Neutrophil (primary cell): Measurements from ENCODE around the gene MRPL21.
A peak's percentile ranks its signal among the peaks of the same experiment; 100 is the strongest.

ENCODE experiments used
- H3K27ac ChIP-seq: fragments of 200-600 bp; sonication (generic); 2 replicates; pipeline ENCODE4 v1.5.1; 2016; ENCODE audit warnings: mild to moderate bottlenecking, moderate library complexity
- H3K27me3 ChIP-seq: fragments of 200-600 bp; sonication (generic); 2 replicates; pipeline ENCODE4 v1.6.0; 2016; ENCODE audit warnings: mild to moderate bottlenecking
- H3K36me3 ChIP-seq: fragments of 200-600 bp; sonication (generic); 2 replicates; pipeline ENCODE4 v1.5.1; 2017
- H3K4me1 ChIP-seq, 2 experiments: fragments of 200-600 bp in 1 of 2; sonication (generic) in 1 of 2; 1 replicate in 1 of 2; 2 replicates in 1 of 2; pipeline versions ENCODE4 v1.5.1 to v1.6.1; 2013 to 2016; ENCODE audit warnings: low read depth in 1 of 2, low read length in 1 of 2, mild to moderate bottlenecking in 1 of 2, moderate library complexity in 1 of 2; ENCODE audit not compliant: control insufficient read depth in 1 of 2, insufficient read depth in 1 of 2
- H3K4me3 ChIP-seq, 2 experiments: fragments of 200-600 bp in 1 of 2; sonication (generic) in 1 of 2; 1 replicate in 1 of 2; 2 replicates in 1 of 2; pipeline ENCODE4 v1.5.1; 2013 to 2016; ENCODE audit warnings: low read depth in 1 of 2, low read length in 1 of 2, mild to moderate bottlenecking in 1 of 2, moderate library complexity in 1 of 2
- H3K9me3 ChIP-seq: fragments of 200-600 bp; sonication (generic); 2 replicates; pipeline ENCODE4 v1.5.1; 2016
- TF ChIP-seq, protein P1 (sequence below): fragments of 200-600 bp; sonication (generic); IDR thresholded peaks from 2 replicates; pipeline ENCODE4 v1.5.1; 2016; ENCODE audit warnings: antibody characterized with exemption

Gene MRPL21

DNA sequence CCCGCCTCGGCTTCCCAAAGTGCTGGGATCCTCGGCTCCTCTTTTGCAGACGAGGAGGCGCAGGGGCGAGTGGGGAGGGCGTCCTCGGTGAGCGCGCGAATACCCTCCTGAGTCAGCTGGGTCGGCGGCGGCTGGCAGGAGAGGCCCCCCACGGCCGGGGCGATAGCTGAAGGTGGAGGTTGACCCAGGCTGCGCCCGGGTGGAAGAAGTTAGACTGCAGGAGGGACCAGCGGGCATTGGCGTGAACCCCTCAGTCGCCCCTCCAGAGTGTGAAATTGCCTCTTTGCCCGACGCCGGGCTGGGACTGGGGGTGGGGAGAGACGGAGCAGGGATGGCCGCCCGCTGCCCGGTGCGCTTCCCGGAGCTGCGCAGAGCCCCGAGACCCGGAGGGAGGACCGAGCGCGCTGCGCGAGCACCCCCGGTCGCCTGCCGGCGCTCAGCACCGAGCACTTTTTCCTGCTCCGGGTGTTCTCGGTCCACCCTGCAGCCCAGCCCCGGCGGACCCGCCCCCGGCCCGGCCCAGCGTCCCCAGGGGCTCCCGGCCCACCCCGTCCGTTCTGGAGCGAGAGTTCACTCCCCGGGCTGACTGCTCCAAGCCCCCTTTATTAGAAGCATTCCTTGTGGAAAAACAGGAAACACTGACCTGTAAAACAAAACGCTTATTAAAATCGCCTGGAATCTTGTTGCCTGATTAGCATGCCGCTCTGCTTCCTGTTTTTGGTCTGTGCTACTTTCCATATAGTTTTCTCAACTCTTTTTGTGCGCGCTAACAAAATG lies 48.2 kb downstream of the MRPL21 start:
- peak overlapping the region; percentile 49 for H3K27ac ChIP-seq
- H3K4me1 ChIP-seq, result peaks cover 14 to 17% of the 10 kb centered on the region in 2 experiments
- H3K36me3 ChIP-seq, result no peaks in the 10 kb centered on the region
- no peaks in the 10 kb centered on the region for H3K9me3 ChIP-seq
- TF ChIP-seq, protein P1, sequence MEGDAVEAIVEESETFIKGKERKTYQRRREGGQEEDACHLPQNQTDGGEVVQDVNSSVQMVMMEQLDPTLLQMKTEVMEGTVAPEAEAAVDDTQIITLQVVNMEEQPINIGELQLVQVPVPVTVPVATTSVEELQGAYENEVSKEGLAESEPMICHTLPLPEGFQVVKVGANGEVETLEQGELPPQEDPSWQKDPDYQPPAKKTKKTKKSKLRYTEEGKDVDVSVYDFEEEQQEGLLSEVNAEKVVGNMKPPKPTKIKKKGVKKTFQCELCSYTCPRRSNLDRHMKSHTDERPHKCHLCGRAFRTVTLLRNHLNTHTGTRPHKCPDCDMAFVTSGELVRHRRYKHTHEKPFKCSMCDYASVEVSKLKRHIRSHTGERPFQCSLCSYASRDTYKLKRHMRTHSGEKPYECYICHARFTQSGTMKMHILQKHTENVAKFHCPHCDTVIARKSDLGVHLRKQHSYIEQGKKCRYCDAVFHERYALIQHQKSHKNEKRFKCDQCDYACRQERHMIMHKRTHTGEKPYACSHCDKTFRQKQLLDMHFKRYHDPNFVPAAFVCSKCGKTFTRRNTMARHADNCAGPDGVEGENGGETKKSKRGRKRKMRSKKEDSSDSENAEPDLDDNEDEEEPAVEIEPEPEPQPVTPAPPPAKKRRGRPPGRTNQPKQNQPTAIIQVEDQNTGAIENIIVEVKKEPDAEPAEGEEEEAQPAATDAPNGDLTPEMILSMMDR, result no peak
- H3K4me3 ChIP-seq, result peak overlapping the region; percentile 54 to 78
- H3K27me3 ChIP-seq, result peaks cover 31% of the 10 kb centered on the region

- Histone ChIP-seq H3K4me1 (peaks cover 14 to 17% of the 10 kb centered on the region in 2 experiments), H3K9me3 (no peaks in the 10 kb centered on the region), H3K36me3 (no peaks in the 10 kb centered on the region), H3K27me3 (peaks cover 31% of the 10 kb centered on the region), H3K4me3 (peak overlapping the region; percentile 54 to 78), H3K27ac (no peak overlapping the region)
- TF ChIP-seq, protein P1, result no peak
These were observed 49.2 kb downstream of the MRPL21 start for GRCh38 chr11:68854273-68854958.

DNA sequence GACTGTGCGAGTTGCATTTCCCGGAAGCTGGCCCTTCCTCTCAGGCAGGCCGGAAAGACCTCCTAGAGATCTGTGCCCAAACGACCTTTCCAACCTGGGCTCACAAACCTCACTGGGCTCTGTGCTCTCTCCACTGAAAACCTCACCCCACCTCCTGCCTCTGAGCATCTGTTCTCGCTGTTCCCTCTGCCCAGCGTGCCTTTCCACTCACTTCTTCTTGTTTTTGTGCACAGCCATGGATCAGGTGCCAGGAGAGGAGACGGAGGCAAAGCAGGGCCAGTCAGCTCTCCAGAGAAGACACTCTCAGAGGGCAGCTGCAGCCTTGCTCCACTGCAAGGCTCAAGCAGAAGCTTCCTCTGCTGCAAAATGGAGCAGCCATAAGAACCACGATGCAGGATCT lies 51.0 kb downstream of the MRPL21 start:
- Histone ChIP-seq H3K4me3 (no peak overlapping the region), H3K27me3 (peaks cover 31% of the 10 kb centered on the region), H3K9me3 (no peaks in the 10 kb centered on the region), H3K4me1 (peaks cover 14 to 17% of the 10 kb centered on the region in 2 experiments), H3K27ac (no peak overlapping the region), H3K36me3 (no peaks in the 10 kb centered on the region)
- TF ChIP-seq, protein P1, result no peak

DNA sequence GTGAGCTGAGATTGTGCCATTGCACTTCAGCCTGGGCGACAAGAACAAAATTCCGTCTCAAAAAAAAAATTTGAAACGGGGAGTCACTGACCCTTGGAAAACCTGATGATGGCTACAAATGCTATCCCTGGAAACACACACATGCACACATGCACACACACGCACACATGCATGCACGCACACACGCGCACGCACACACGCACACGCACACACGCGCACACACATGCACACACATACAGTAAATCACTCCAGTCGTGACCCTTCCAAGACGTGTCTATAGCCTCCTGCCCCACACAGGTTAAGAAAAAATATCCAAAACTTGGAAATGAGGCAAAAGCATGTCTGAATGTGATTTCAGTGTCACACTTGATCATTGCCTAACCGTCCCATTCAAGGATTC lies 55.2 kb downstream of the MRPL21 start:
- H3K9me3 ChIP-seq, result no peaks in the 10 kb centered on the region

DNA sequence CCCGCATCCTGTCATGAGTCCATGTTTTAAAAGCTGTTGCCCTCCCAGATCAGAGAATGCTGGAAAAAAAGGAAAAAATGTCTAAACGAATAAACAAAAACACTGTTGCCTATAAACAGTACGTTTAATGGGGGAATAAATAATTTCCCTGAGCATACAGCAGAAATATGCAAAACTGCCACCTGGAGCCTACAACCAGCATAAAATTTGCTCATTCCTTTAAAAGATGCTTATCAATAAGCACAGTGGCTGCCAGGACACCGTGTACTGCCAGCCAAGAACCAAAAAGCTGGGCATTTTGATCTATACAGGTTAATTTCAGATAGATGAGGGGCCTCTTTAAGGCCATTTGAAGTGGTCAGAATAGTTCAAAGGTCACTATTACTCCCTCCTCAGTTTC lies 56.2 kb downstream of the MRPL21 start:
- Histone ChIP-seq H3K4me3 (no peak overlapping the region), H3K27ac (no peak overlapping the region), H3K9me3 (no peaks in the 10 kb centered on the region), H3K36me3 (no peaks in the 10 kb centered on the region), H3K27me3 (peaks cover 1% of the 10 kb centered on the region), H3K4me1 (peaks cover 28 to 34% of the 10 kb centered on the region in 2 experiments)
- TF ChIP-seq, protein P1, result no peak

More for the DNA sequence above, 55.2 kb downstream of the MRPL21 start:
- Histone ChIP-seq H3K27ac (no peak overlapping the region), H3K4me3 (no peak overlapping the region), H3K27me3 (peaks cover 11% of the 10 kb centered on the region), H3K4me1 (peaks cover 20 to 23% of the 10 kb centered on the region in 2 experiments), H3K36me3 (no peaks in the 10 kb centered on the region)
- TF ChIP-seq, protein P1, result no peak
